ENCODE results near the gene AGMAT.

Gene AGMAT

GRCh38 chr1:15524283-15525049 is 60.4 kb downstream of the AGMAT start:
- peak; percentile 100 for DNase-seq (ENCODE audit: low spot score)

DNA sequence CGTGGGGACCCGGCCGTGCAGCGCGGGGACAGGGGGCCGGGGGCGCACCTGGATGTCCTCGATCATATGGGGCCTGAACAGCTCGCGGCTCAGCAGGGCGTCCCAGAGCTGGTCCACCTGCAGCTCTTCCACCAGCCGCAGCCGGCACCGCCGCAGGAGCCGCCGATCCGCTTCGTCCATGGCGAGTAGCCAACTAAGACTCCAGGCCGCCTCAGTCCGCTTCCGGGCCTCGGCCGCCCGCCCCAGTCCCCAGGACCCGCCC is 60.9 kb downstream of the AGMAT start, which contains the start of gene CASP9:
CASP9 (minus strand) TSS at position 195 of the 262 bp plus-strand sequence; CDS start at position 180, 15 bp downstream.
- no peak for DNase-seq (ENCODE audit: low spot score)

DNA sequence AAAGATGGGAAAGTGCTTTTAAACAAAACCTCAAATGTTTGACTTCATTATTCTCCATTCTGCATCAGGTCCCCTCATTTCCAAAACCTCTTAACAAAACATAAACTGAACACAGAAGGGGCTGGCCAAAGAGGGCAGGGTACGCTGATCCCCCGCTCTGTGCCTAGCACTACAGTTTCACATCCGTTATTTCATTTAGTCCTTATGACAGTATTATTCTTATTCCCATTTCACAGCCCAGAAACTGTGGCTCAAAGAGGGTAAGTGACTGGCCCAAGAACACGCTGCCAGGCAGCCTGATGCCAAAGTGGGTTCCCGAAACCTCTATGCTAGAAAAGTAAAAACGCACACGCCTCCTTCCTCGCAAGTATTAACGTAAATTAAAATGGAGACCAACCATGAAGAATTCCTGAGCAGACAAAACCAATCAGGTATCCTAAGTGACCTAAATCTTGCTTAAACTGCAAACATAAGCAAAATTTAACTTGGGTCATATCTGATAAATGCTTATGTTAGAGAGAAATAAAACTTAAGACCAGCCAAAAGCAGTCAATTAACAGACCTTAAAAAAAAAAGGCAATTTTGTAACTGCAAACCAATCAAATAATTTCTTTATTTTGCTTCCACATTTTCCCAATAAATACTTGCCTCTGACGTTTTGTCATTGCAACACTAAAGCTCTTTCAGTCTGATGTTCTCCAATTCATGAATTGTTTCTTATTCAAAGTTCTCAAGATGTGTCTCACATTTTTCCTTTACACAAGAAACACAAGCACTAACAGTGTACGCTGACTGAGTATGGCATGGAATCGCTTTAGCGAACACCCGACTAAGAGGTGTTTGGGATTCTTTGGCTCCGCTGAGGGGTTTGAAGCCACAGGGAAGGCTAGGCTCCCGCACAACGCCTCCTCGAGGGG is 61.5 kb downstream of the AGMAT start:
- no peak for DNase-seq (ENCODE audit: low spot score)

DNA sequence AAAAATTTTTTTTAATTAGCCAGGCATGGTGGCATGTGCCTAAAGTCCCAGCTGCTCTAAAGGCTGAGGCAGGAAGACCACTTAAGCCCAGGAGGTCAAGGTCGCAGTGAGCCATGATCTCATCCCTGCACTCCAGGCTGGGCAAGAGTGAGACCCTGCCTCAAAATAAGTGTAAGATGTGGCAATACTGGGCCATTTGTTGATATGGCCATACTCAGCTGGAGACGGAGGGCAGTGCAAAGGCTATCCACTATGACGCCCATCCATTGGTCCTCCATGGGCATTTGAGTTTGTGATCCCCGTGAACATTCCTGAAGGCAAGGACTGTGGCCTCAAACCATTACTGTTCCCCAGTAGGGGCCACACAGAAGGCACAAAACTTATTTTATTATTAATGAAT is 62.3 kb downstream of the AGMAT start:
- DNase-seq (ENCODE audit: low spot score), result no peak
